Stimulated activated naive CD8-positive, alpha-beta T cell treated with anti-CD3 and anti-CD28 coated beads, Interleukin-15, Interleukin-2, amounts not matched to agents 100 U/mL and 50 U/mL, for 24 hours (primary cell): ENCODE measurements around the gene ACAD8.

Experiments
- ATAC-seq: fragments of 150-1000 bp; cut with Tn5 transposase; one replicate; pipeline ENCODE4 v1.10.0; 2021
- DNase-seq: peaks from one replicate; pipeline ENCODE4 v3.0.0; 2021

Gene ACAD8

GRCh38 chr11:134253188-134253993, at the start of gene ACAD8, which contains the start of gene THYN1:
Gene ACAD8, plus strand, starts transcription at chr11:134253568. Its CDS starts 33 bp downstream, at chr11:134253601.
Gene THYN1, minus strand, starts transcription at chr11:134253352. Its CDS starts 470 bp downstream, at chr11:134252882.
- DNase-seq = peak; percentile 93
- ATAC-seq = peak; percentile 100

GRCh38 chr11:134205729-134206128, 47.6 kb upstream of the ACAD8 start:
- DNase-seq = no peak
- no peak for ATAC-seq

- no peak for ATAC-seq
- DNase-seq = no peak
These were observed 47.2 kb upstream of the ACAD8 start for GRCh38 chr11:134206185-134206584.

GRCh38 chr11:134207538-134208239, 45.7 kb upstream of the ACAD8 start:
- peak; percentile 32 for ATAC-seq
- DNase-seq = peak; percentile 70

- ATAC-seq (no peak), DNase-seq (no peak)
These were observed 37.5 kb upstream of the ACAD8 start for GRCh38 chr11:134215836-134216235.

- no peak for DNase-seq
- no peak for ATAC-seq
These were observed 36.6 kb upstream of the ACAD8 start for GRCh38 chr11:134216816-134217215.

- DNase-seq = peak; percentile 25
- ATAC-seq = no peak
These were observed 30.2 kb upstream of the ACAD8 start for GRCh38 chr11:134223121-134223520.

GRCh38 chr11:134223836-134224709, 29.3 kb upstream of the ACAD8 start, which contains the start of the genes NCAPD3 and VPS26B:
Gene NCAPD3, minus strand, starts transcription at chr11:134223967. Its CDS starts 41 bp downstream, at chr11:134223926.
Gene VPS26B, plus strand, starts transcription at chr11:134224671. Its CDS starts 452 bp downstream, at chr11:134225123.
- DNase-seq (peak; percentile 96), ATAC-seq (peak; percentile 82)

- ATAC-seq (peak; percentile 38), DNase-seq (peak; percentile 75)
These were observed 28.4 kb upstream of the ACAD8 start for GRCh38 chr11:134224710-134225664.

- ATAC-seq = no peak
- DNase-seq = no peak
These were observed 26.5 kb upstream of the ACAD8 start for GRCh38 chr11:134226806-134227325.

GRCh38 chr11:134228625-134229024, 24.7 kb upstream of the ACAD8 start:
- peak; percentile 43 for DNase-seq
- peak; percentile 22 for ATAC-seq

GRCh38 chr11:134229126-134229790, 24.1 kb upstream of the ACAD8 start:
- no peak for DNase-seq
- ATAC-seq = no peak

- ATAC-seq (no peak), DNase-seq (no peak)
These were observed 23.0 kb upstream of the ACAD8 start for GRCh38 chr11:134230339-134230738.

- DNase-seq (no peak), ATAC-seq (no peak)
These were observed 21.3 kb upstream of the ACAD8 start for GRCh38 chr11:134231958-134232659.

GRCh38 chr11:134233729-134234179, 19.6 kb upstream of the ACAD8 start:
- DNase-seq = no peak

GRCh38 chr11:134235399-134235798, 18.0 kb upstream of the ACAD8 start:
- DNase-seq (no peak), ATAC-seq (no peak)

More at GRCh38 chr11:134233729-134234179, 19.6 kb upstream of the ACAD8 start:
- no peak for ATAC-seq

GRCh38 chr11:134236834-134237556, 16.4 kb upstream of the ACAD8 start:
- no peak for DNase-seq
- no peak for ATAC-seq

- ATAC-seq (no peak), DNase-seq (no peak)
These were observed 15.8 kb upstream of the ACAD8 start for GRCh38 chr11:134237557-134237922.

GRCh38 chr11:134238956-134239355, 14.4 kb upstream of the ACAD8 start:
- DNase-seq (no peak), ATAC-seq (no peak)
